ENCODE measurements around the gene HOXD9. TPM values are rescaled to one million over a fixed set of nuclear protein-coding genes. Genes with fewer than 3 reads are reported as not detected.
A peak's percentile ranks its signal among the peaks of the same experiment; 100 is the strongest.

HOXD9 gene
- total RNA-seq, 1 experiment from 2014 or later: not detected

- peak; percentile 95 for TF ChIP-seq USF1 (CRISPR knock-in tag; IDR thresholded peaks at IDR 0.05)
- no peak for TF ChIP-seq ZSCAN18 (CRISPR knock-in tag; IDR thresholded peaks at IDR 0.05)
- TF ChIP-seq RELA (CRISPR knock-in tag; IDR thresholded peaks at IDR 0.05; ENCODE audit: borderline replicate concordance): no peak
Measured at GRCh38 chr2:176115883-176116813, 6.4 kb upstream of the HOXD9 start, which contains the start of gene HOXD10 (continued).

GRCh38 chr2:176117162-176117822 is 5.2 kb upstream of the HOXD9 start:
- ChIA-PET CTCF (interaction anchor here (0.9 kb wide), 1 partner anchor 70 kb away, joined by 3 read pairs; no protein-coding TSS in a partner anchor), POLR2A (no interaction called here)
- Mint-ChIP-seq H3K4me3 (no peak overlapping the region), H3K27ac (no peak overlapping the region), H3K36me3 (0 out of 2 replicates have a peak, but pooled peaks cover 7% of the 10 kb centered on the region), H3K4me1 (peaks cover 19% of the 10 kb centered on the region), H3K27me3 (ENCODE audit: low read depth) (peaks cover 100% of the 10 kb centered on the region), H3K9me3 (peaks cover 4% of the 10 kb centered on the region)
- ATAC-seq: no peak
- no peak for DNase-seq (ENCODE audit: low spot score)
- TF ChIP-seq ZNF416 (CRISPR knock-in tag; IDR thresholded peaks at IDR 0.05): no peak
- no peak for TF ChIP-seq NR2C2 (CRISPR knock-in tag; IDR thresholded peaks at IDR 0.05)
- TF ChIP-seq ZMAT4 (CRISPR knock-in tag; IDR thresholded peaks at IDR 0.05): no peak
- no peak for TF ChIP-seq ESRRA (CRISPR knock-in tag; IDR thresholded peaks at IDR 0.05; ENCODE audit: borderline replicate concordance)
- TF ChIP-seq ZNF425 (CRISPR knock-in tag; conservative IDR thresholded peaks at IDR 0.05): no peak
- TF ChIP-seq E2F5 (CRISPR knock-in tag; IDR thresholded peaks at IDR 0.05): no peak

- ATAC-seq (no peak), DNase-seq (ENCODE audit: low spot score) (no peak)
- ChIA-PET CTCF (no interaction called here), POLR2A (no interaction called here)
- H3K27ac Mint-ChIP-seq: no peak overlapping the region
- no peak overlapping the region for H3K4me3 Mint-ChIP-seq
- H3K36me3 Mint-ChIP-seq: 0 out of 2 replicates have a peak, but pooled peaks cover 6% of the 10 kb centered on the region
- H3K27me3 Mint-ChIP-seq (ENCODE audit: low read depth): peaks cover 100% of the 10 kb centered on the region
- H3K9me3 Mint-ChIP-seq: peaks cover 4% of the 10 kb centered on the region
- H3K4me1 Mint-ChIP-seq: peaks cover 15% of the 10 kb centered on the region
- TF ChIP-seq ZNF532 (CRISPR knock-in tag; IDR thresholded peaks at IDR 0.05; ENCODE audit: borderline replicate concordance): no peak
- TF ChIP-seq NFATC4 (CRISPR knock-in tag; IDR thresholded peaks at IDR 0.05): no peak
- no peak for TF ChIP-seq JUN (CRISPR knock-in tag; IDR thresholded peaks at IDR 0.05)
- TF ChIP-seq USF2 (CRISPR knock-in tag; IDR thresholded peaks at IDR 0.05): no peak
- TF ChIP-seq NFYB (CRISPR knock-in tag; conservative IDR thresholded peaks at IDR 0.05; ENCODE audit: low read depth): no peak
- TF ChIP-seq MLX (CRISPR knock-in tag; IDR thresholded peaks at IDR 0.05): no peak
- TF ChIP-seq CREM (CRISPR knock-in tag; IDR thresholded peaks at IDR 0.05): no peak
- TF ChIP-seq ZSCAN18 (CRISPR knock-in tag; IDR thresholded peaks at IDR 0.05): no peak
Measured at GRCh38 chr2:176117823-176118371, 4.6 kb upstream of the HOXD9 start.

All from WTC11 (cell line).